ENCODE data around the gene NTM.

DNA sequence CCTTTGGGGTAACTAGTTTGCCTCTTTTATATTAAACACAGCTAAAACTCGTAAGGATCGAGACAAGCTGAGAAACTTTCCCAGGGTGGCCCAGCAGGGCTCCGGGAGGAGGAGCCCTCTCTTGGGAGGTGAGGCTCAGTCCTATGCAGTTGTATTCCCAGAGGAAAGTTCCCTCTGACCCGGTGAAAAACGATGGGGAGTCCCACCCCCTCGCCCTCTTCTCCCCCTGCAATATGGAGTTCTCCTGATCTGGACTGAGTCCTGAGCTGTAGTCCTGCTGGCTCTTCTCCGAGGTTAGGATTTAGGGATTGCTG, 1.3 kb downstream of the NTM start:
- TF ChIP-seq, protein P1, sequence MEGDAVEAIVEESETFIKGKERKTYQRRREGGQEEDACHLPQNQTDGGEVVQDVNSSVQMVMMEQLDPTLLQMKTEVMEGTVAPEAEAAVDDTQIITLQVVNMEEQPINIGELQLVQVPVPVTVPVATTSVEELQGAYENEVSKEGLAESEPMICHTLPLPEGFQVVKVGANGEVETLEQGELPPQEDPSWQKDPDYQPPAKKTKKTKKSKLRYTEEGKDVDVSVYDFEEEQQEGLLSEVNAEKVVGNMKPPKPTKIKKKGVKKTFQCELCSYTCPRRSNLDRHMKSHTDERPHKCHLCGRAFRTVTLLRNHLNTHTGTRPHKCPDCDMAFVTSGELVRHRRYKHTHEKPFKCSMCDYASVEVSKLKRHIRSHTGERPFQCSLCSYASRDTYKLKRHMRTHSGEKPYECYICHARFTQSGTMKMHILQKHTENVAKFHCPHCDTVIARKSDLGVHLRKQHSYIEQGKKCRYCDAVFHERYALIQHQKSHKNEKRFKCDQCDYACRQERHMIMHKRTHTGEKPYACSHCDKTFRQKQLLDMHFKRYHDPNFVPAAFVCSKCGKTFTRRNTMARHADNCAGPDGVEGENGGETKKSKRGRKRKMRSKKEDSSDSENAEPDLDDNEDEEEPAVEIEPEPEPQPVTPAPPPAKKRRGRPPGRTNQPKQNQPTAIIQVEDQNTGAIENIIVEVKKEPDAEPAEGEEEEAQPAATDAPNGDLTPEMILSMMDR (IDR thresholded peaks at IDR 0.05) = no peak
- no peak for TF ChIP-seq POLR2A (IDR thresholded peaks at IDR 0.05)
